Left lung (tissue), 10 donors: ENCODE data around the gene TMPRSS9. TPM values are rescaled to one million over a fixed set of nuclear protein-coding genes. Genes with fewer than 3 reads are reported as not detected.

Experiments used
- ATAC-seq: fragments of 200-7000 bp; cut with Tn5 transposase; one replicate; pipeline ENCODE4 v1.9.1; 2020; ENCODE audit warnings: moderate library complexity
- DNase-seq, 4 donors: peaks; one replicate each; pipeline ENCODE4 v3.0.0-alpha.2; 2013 to 2020
- H3K27ac ChIP-seq, 2 donors: fragments of 200-600 bp; sonication (generic) in 1 of 2; one replicate each; pipeline versions ENCODE4 v1.5.0 to v1.8.0; 2020 to 2021
- H3K27me3 ChIP-seq, 2 donors: fragments of 200-600 bp; sonication (generic) in 1 of 2; one replicate each; pipeline versions ENCODE4 v1.5.0 to v1.8.0; 2020 to 2021
- H3K36me3 ChIP-seq, 2 donors: fragments of 200-600 bp; sonication (generic) in 1 of 2; one replicate each; pipeline versions ENCODE4 v1.5.0 to v1.8.0; 2020 to 2021
- H3K4me1 ChIP-seq, 2 donors: fragments of 200-600 bp; one replicate each; pipeline ENCODE4 v1.8.0; 2021
- H3K4me3 ChIP-seq, 2 donors: fragments of 200-600 bp; sonication (generic) in 1 of 2; one replicate each; pipeline versions ENCODE4 v1.5.0 to v1.8.0; 2020 to 2021; ENCODE audit warnings: mild to moderate bottlenecking in 1 of 2
- H3K9me3 ChIP-seq, 2 donors: fragments of 200-600 bp; sonication (generic) in 1 of 2; one replicate each; pipeline versions ENCODE4 v1.5.0 to v1.8.0; 2020 to 2021
- intact Hi-C, 2 donors: fragments of 100-400 bp; cut with DNase I; formaldehyde crosslinking; loops; one replicate each; pipeline versions ENCODE4 v1.11.2 to v1.14.2; 2022
- polyA plus RNA-seq, 6 donors: library from polyadenylated mRNA; unstranded; fragments of 120-200 nt; gene quantifications; one replicate each; pipeline ENCODE4 v1.2.1, GENCODE V29; 2013; ENCODE audit not compliant: insufficient read length in 6 of 6
- total RNA-seq, 2 donors: library from RNA; stranded (reverse); fragmentation: NEBNext Ultra II Directional; extraction: Animal tissue kit (Norgen Biotek cat#: 25700); gene quantifications; one replicate each; pipeline ENCODE4 v1.2.1, GENCODE V29; 2021
- TF ChIP-seq, protein P1 (sequence below), 2 donors: fragments of 200-600 bp; sonication (generic) in 1 of 2; IDR thresholded peaks; one replicate each; pipeline versions ENCODE4 v1.5.0 to v1.8.0; 2021; ENCODE audit warnings: antibody characterized with exemption in 2 of 2
- donor health status: DM: no; HTN: yes; CAD: no.
- donor health status: DM: no; HTN: no; CAD: no.

Gene TMPRSS9
- total and polyA plus RNA-seq, 8 donors: 0.45 to 1.1 (median 0.49) TPM; not detected in 2

DNA sequence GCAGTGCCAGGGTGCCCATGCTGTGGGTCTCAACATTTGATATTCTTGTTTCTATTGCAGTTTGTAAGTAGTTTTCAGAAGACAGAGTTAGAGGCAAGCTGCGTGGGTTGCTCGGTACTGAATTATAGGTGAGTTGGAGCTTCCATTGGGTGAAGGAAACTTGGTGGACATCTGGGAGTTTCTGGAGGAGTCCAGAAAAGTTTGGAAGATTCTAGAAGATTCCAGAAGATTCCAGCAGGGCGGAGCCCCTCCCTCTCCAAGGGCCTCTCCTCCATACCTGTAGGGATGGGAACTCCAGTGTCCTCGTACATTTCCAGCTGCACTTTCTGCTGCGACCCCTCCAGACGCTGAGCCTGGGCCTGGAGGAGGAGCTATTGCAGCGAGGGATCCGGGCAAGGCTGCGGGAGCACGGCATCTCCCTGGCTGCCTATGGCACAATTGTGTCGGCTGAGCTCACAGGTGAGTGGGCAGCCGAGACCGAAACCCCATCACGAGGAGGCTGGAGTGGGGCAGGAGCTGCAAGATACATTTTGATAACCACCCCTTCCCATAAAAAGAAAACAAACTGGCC is 38.8 kb downstream of the TMPRSS9 start:
- TF ChIP-seq, protein P1, sequence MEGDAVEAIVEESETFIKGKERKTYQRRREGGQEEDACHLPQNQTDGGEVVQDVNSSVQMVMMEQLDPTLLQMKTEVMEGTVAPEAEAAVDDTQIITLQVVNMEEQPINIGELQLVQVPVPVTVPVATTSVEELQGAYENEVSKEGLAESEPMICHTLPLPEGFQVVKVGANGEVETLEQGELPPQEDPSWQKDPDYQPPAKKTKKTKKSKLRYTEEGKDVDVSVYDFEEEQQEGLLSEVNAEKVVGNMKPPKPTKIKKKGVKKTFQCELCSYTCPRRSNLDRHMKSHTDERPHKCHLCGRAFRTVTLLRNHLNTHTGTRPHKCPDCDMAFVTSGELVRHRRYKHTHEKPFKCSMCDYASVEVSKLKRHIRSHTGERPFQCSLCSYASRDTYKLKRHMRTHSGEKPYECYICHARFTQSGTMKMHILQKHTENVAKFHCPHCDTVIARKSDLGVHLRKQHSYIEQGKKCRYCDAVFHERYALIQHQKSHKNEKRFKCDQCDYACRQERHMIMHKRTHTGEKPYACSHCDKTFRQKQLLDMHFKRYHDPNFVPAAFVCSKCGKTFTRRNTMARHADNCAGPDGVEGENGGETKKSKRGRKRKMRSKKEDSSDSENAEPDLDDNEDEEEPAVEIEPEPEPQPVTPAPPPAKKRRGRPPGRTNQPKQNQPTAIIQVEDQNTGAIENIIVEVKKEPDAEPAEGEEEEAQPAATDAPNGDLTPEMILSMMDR (IDR thresholded peaks at IDR 0.05): no peak
- intact Hi-C loops: no loop called here
- Histone ChIP-seq H3K36me3 (no peaks in the 10 kb centered on the region), H3K4me3 (no peak overlapping the region), H3K4me1 (peaks cover 0 to 4% of the 10 kb centered on the region in 2 donors), H3K27ac (no peak overlapping the region), H3K27me3 (peaks cover 0 to 15% of the 10 kb centered on the region in 2 donors), H3K9me3 (no peaks in the 10 kb centered on the region)
- no peak for DNase-seq
- no peak for ATAC-seq

DNA sequence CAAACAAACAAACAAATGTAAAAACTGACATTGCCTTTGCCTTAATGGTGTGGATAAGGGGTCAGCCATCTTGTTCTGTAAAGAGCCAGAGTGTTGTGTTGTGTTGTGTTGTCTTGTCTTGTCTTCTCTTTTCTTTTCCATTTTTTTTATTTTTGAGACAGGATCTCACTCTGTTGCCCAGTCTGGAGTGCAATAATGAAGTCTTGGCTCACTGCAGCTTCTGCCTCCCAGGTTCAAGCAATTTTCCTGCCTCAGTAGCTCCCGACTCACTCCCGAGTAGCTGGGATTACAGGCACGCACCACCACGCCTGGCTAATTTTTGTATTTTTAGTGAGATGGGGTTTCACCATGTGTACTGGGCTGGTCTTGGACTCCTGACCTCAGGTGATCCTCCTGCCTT is 39.5 kb downstream of the TMPRSS9 start:
- no peak for ATAC-seq
- peaks cover 0 to 15% of the 10 kb centered on the region in 2 donors for H3K27me3 ChIP-seq
- TF ChIP-seq, protein P1 (IDR thresholded peaks at IDR 0.05): no peak
- no peaks in the 10 kb centered on the region for H3K4me1 ChIP-seq
- no peak overlapping the region for H3K4me3 ChIP-seq
- no peak overlapping the region for H3K27ac ChIP-seq
- no peak for DNase-seq
- intact Hi-C loops: no loop called here
- H3K9me3 ChIP-seq: no peaks in the 10 kb centered on the region
- no peaks in the 10 kb centered on the region for H3K36me3 ChIP-seq

DNA sequence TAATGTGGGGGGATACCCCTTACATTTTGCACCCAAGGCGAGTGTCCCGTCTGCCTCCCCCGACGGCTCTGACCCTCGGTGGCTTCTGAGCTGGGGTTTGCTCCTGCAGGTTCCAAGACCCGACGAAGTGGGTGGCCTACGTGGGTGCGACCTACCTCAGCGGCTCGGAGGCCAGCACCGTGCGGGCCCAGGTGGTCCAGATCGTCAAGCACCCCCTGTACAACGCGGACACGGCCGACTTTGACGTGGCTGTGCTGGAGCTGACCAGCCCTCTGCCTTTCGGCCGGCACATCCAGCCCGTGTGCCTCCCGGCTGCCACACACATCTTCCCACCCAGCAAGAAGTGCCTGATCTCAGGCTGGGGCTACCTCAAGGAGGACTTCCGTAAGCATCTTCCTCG is 48.2 kb downstream of the TMPRSS9 start:
- peaks cover 0 to 25% of the 10 kb centered on the region in 2 donors for H3K27me3 ChIP-seq
- no peaks in the 10 kb centered on the region for H3K4me1 ChIP-seq
- no peak for DNase-seq
- H3K9me3 ChIP-seq: no peaks in the 10 kb centered on the region
- ATAC-seq: no peak
- no peak overlapping the region for H3K27ac ChIP-seq
- H3K4me3 ChIP-seq: no peak overlapping the region
- TF ChIP-seq, protein P1 (IDR thresholded peaks at IDR 0.05): no peak
- intact Hi-C loops: no loop called here
- H3K36me3 ChIP-seq: no peaks in the 10 kb centered on the region

DNA sequence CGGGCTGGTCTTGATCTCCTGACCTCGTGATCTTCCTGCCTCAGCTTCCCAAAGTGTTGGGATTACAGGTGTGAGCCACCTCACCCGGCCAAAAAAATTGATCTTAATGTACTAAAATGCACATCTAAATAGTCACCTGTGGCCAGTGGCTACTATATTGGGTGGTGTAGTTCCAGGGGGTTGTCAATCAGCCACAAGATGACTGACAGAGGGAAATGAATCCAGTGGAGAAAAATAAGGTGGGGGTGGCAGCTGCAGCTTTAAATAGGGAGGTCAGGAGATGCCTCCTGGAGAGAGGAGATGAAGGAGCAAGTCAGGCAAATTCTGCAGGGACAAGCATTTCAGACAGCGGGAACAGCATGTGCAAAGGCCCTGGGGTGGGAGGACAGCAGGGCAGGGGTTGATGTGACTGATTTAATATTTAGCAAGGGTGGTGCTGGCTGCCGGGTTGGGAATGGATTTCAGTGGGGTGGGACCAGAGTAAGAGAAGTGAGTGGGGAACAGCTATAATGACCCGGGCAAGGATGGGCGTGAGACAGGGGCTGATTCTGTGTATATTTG is 49.4 kb downstream of the TMPRSS9 start:
- DNase-seq (no peak), ATAC-seq (no peak)
- Histone ChIP-seq H3K36me3 (no peaks in the 10 kb centered on the region), H3K27ac (no peak overlapping the region), H3K27me3 (peaks cover 0 to 25% of the 10 kb centered on the region in 2 donors), H3K4me1 (no peaks in the 10 kb centered on the region), H3K4me3 (no peak overlapping the region), H3K9me3 (no peaks in the 10 kb centered on the region)
- TF ChIP-seq, protein P1 (IDR thresholded peaks at IDR 0.05): no peak
- intact Hi-C loops: no loop called here

DNA sequence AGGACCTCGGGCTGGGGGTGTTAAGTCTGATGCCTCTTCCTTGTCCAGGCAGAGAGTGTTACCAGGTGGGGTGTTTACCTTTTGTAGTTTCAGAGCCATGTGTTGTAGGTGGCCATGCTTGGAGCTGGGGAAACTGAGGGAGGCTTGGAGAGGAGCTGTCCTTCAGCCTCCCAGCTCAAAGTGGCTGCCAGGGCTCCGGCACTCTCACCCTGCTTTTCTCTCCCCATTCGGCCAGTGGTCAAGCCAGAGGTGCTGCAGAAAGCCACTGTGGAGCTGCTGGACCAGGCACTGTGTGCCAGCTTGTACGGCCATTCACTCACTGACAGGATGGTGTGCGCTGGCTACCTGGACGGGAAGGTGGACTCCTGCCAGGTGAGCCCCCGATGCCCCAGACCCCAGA is 50.0 kb downstream of the TMPRSS9 start:
- no peaks in the 10 kb centered on the region for H3K4me1 ChIP-seq
- peaks cover 0 to 25% of the 10 kb centered on the region in 2 donors for H3K27me3 ChIP-seq
- no peak overlapping the region for H3K27ac ChIP-seq
- no peak overlapping the region for H3K4me3 ChIP-seq
- intact Hi-C loops: no loop called here
- H3K9me3 ChIP-seq: no peaks in the 10 kb centered on the region
- no peak for ATAC-seq
- no peak for DNase-seq
- no peaks in the 10 kb centered on the region for H3K36me3 ChIP-seq
- TF ChIP-seq, protein P1 (IDR thresholded peaks at IDR 0.05): no peak
